NT2/D1 (cell line): ENCODE results near the gene PTH2.

Experiments
- SUZ12 ChIP-seq: IDR thresholded peaks from 2 replicates; pipeline ENCODE4 v1.6.1; 2011; ENCODE audit not compliant: insufficient read length, insufficient read depth; ENCODE audit errors: extremely low read depth
- YY1 ChIP-seq: IDR thresholded peaks from 2 replicates; pipeline ENCODE4 v1.6.1; 2011; ENCODE audit not compliant: insufficient read length, insufficient read depth
- ZNF274 ChIP-seq: IDR thresholded peaks from 2 replicates; pipeline ENCODE4 v1.6.1; 2011; ENCODE audit warnings: mild to moderate bottlenecking, low read depth, low read length

DNA sequence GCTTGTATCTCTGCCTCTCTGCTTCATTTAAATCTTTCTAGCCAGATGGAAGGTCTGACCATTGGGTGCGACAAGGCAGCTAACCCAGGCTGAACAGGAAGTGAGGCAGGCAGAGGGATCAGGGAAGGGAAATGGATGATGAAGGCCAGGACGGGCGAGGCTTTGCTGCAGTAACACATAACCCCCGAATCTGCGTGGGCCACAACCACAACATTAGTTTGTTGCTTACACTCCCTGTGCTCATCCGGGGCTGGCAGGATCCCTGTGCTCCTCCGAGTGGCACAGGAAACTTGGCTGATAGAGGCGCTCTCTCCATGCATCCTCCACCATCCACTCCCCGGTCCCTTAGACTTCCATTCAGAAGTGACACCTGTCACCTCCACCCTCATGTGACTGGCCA is 49.7 kb upstream of the PTH2 start:
- TF ChIP-seq ZNF274 (no peak), YY1 (no peak), SUZ12 (no peak)
